HG02642 (cell line): ENCODE data around the gene WDR46.

Source experiments
- ATAC-seq: cut with Tn5 transposase; IDR thresholded peaks from one replicate; pipeline ENCODE4 v1.9.1; 2021; ENCODE audit warnings: mild to moderate bottlenecking; ENCODE audit not compliant: unreplicated experiment, poor library complexity

WDR46 gene

DNA sequence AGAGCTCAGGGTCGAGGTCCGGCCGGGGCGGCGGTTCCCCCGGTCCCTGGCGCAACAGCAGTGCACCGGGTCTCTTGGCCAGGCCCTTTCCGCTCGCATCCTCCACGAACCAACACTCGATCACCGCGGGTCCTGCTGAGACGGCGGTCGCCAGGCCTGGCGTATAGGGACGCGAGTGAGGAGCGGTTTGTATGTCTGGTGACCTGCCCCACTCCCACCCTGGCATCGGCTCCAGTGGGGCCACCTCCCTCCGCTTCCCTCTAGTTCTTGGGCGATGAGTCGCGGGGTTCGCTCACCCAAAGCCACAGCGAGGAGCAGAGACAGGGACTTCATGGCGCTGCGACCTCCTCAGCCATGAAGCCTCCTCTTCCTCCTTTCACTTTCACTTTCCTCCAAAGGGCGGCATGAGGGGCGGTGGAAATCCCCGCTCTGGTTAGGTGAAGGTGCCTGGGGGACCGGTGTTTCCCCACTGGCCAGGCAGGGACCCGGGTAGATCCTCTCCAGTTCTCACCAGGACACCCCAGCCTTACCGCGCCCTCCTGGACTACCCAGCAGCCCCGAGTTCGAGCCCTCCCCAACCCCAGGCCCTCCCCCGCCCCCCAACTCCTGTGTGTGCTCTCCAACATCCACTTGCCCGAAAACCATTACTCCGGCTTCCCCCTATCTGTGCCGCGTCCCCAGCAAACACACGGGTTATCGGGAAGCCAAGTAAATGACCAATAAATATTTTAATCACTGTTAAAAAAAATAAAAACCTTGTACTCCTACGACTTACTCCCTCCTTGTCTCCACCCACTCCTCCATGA, 24.9 kb upstream of the WDR46 start, which contains the start of gene TAPBP:
Gene TAPBP (minus strand): TSS at position 370 of the 806 bp plus-strand sequence. CDS start 37 bp downstream, at position 333.
- peak; percentile 40 for ATAC-seq

DNA sequence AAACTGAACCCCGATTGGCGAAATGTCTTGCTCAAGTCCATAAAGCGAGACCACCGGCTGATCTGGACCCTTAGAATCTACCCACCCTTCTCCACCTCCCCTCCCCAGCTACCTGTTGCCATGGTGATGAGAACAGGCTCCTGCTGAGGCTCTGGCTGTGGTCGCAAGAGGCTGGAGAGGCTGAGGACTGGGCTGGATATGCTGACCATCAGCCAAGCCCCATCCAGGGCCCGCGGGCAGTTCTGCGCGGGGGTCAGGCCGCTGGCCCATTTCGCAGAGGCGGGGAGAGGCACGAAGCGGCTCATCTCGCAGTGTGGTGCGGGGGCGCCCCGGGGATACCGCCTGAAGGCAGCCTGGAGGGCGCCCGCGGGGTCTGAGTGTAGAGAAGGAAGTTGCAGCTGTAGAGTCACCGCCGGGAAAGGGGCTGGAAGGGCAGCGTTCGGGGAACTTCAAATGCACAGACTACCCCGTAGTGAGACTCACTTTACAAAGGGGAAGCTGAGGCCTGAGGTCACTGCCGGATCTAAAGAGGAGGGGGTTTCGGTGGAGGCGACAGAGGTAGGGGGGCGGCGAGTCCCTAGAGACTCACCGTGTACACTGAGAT, 24.2 kb upstream of the WDR46 start:
- no peak for ATAC-seq

DNA sequence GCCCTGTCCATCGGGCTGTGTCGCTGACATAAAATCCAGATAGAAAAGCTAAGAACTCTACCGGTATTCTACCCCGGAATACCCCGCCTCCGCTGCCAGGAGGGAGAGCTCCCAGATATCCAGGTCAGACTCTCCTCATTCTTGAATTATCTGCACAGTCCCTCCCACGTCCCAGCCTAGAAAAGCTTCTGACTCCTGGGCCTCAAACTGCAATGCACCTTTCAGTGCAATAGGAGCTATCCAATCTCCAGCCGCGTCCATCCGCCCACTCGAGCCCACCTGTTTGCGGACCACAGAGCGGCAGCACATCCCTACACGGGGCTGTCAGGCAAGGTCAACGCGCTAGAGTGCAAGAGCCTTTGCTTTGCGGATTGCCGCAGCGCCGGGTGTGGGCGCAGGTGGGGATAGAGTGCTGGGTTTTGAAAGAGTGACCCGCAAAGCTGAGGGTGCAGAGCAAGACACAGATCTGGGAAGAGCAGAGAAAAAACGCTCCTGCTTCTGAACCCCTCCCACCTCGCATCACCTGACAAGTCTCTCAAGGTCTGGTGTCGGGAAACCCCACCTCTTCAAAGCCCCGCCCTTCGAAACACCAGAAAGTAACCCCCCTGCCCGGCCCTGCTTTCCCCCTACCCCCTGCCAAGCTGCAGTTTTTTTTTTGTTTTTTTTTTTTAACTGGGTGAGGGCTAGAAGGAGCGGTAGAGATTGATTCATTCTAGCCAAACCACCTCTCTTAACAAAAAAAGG, 23.5 kb upstream of the WDR46 start:
- peak; percentile 20 for ATAC-seq

DNA sequence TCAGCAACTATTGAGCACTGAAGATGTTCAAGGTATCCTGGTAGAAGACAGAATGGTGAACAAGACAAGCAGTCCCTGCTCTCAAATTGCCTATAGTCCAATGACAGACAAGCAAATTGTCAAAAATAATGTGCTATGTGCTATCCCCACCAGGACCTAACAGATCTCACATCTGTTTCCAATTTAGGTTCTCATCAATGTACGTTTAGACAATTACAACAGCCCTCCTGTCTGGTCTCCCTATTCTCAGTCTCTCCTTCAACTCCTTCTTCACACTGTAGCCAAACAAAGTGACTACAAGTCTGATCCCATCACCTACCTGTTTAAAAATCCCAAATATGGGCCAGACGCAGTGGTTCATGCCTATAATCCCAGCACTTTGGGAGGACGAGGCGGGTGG, 17.3 kb upstream of the WDR46 start:
- ATAC-seq: no peak

DNA sequence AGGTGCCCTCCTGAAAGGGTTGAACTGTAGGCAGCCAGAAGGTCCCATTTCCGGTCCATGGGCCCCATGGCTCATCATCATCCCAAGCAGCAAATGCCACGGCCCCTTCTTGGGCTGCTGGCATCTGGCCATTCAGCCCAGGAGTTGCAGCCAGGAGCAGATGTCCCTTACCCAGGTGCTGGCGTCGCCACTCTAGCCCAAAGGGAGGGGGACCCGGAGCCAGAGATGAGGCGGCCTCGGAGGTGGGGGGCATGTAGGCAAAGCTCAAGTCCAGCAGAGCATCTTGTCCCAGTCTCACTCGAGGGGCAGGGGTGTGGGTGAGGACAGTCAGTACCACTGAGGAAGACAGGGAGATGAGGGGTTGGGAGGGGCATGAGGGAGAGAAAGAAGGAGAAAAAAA, 16.0 kb upstream of the WDR46 start:
- ATAC-seq: no peak

DNA sequence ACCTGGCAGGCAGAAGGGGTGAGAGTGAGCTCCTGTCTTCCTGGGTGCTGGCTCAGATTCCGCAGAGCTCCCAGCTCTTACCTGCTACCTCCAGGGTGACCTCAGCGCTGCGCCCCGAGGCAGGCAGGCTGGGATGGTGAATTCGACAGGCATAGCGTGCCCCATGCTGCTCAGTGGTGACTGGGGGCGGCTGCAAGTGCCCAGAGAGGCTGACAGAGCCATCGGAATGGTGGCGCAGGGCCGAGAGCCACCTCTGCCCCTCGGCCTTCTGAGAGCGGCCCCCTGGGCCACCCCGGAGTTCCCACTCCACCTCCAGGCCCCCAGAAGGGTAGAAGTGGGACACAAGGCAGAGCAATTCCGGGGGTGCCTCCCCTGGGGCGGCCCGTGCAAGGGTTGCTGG, 15.2 kb upstream of the WDR46 start:
- no peak for ATAC-seq

DNA sequence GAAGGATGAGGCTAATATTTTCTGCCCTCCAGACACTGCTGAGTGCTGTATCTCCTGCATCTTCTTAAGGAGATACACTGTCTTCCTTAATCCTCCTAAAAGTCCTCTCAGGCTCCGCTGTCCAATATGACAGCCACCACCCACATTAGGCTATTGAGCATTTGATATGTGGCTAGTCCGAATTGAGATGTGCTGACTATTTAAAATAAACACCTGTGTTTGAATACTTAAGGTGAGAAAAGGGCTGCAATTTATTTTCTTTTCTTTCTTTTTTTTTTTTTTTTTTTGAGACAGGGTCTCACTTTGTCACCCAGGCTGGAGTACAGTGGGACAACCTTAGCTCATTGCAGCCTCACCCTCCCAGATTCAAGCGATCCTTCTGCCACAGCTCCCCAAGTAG, 12.8 kb upstream of the WDR46 start:
- no peak for ATAC-seq

DNA sequence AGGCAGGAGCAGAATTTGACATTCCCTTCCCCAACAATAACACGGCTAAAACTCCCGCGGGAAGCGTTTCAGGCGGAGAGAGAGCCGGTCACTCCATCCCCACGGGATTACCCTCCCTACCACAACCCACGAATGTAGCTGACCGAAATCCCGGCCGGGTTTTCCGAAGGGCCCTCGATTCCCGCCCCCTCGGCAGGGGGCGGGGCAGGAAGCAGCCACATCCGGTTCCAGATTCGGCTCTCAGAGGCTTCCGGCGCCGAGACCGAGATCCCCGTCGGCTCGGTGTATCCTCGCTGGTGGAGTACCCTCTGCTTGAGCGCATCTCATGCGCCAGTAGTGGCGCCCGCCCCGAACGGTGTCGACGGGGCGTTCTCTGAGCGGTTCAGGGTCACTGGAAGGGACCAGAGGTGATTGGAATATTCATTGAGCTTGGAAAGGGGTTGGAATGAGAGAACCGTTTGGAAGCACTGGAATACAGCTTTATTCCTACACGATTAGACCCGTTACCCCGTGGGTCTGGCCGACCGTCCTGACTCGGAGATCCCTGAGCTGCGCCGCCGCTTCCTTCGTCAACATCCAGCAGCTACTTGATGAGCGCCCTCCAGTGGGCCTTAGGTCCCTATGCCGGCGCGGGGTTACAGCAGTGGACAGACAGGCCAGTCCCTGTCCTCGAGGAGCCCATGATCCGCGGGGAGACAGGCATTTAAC, 10.4 kb upstream of the WDR46 start:
- peak; percentile 80 for ATAC-seq

DNA sequence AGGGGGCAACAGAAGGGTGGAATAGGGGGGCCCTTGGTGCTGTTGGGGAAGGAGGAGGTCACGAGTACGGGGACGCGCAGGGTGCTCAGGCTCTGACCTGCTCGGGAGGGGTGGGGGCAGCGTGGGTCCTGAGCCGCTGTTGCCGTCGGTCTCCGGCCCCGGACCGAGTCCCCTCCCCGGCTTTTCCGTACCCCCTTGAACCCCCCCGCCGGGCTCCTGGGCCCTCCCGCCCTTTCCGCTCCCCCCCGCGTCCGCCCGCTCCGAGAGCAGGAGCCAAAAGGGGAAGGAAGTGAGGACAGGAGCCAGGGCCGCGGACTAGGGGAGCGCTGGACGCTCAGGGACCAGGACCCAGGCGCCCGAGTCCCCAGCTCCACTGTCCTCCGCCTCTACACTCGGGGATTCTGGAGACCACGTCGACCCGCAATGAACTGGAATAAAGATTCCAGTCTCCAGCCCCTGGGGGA, 9.8 kb upstream of the WDR46 start, which contains the start of gene RGL2:
Gene RGL2 (minus strand): TSS at position 170 of the 464 bp plus-strand sequence. CDS start 332 bp downstream, outside the sequence.
- peak; percentile 26 for ATAC-seq

DNA sequence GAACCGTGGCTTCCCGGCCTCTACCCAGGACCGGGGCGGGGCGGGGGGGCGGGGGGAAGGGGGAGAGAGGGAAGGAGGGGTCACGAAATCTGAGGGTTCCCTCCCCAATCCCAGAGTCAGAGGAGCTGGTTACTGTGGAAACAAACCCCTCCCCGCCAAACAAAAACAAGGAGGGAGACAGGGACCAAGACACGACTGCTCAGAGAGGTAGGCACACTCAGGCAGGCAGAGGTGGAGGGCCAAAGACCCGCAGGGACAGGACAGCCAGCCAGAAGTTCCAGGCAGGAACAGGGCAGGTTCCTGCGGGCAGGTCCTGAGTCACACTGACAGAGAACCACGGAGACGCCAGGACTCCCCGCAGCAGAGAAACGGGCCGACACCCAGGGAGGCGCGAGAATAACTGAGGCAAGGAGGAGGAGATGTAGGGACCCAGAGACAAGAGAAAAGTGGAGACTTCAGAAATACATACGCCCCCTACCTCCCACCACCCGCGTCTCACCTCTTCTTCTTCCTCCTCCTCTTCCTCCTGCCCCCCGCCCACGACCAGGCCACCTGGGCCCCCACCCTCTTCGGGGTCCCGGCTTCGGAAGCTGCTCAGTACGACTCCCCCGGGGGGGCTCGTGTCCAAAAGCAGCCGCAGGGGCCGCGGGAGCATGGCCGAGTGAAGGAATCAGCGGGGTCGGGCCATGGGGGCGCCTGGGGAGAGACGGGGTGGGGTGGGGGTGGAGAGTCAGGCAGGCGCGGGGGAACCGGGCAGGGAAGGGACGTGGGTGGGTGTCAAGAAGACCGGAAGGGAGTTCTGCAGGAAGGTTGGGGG, 9.1 kb upstream of the WDR46 start:
- ATAC-seq: no peak

DNA sequence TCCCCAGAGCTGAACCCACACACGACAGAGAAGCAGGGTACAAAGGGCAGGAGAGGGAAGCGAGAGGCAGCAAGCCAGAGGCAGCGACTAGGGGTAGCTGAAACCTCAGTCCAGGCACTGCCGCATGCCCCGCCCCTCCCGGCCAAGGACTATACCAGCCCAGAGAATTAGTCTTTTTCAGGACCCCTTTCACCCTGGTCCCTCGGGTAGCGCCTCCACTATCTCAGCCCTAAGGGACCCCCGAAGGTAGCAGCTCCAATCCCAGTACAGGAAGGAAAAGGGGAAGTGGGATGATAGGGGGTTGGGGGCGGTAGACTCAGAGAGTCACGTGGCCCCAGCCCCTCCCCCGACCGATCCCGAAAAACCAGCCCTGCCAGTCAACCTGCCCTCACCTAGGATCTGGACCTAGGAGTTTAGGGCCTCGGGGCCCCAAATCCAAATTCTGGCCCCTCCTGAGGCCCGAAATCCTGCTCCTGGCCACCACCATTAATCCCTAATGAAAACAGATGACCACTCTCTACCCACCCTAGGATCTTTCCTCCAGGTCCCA, 8.4 kb upstream of the WDR46 start:
- no peak for ATAC-seq

DNA sequence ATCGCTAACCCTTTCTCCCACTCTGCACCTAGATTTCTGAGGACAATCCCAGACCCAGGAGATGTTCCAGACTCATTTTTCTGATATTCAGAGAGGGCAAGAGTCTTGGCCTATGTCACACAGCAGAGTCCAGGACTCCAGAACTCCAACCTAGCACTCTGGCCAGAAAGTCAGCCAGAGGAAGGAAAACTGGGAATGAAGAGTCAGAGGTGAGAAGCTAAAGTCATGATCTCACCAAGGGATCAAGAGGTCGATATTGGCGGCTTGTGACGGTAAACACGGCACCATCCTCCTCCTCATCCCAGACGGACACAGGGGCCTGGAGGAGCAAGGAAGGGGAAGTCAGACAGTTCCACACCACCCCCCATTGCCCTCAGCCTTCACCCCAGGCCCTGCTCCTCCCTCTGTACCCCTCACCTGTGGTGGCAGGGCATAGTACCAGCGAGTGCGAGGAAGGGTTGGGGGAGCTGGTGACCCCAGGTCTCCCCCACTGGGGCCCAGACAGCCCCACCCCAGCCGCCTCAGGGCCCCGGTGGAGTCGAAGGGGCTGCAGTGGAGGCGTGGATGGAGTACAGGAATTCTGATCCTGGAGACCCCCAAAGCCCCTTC, 7.9 kb upstream of the WDR46 start:
- ATAC-seq: no peak

DNA sequence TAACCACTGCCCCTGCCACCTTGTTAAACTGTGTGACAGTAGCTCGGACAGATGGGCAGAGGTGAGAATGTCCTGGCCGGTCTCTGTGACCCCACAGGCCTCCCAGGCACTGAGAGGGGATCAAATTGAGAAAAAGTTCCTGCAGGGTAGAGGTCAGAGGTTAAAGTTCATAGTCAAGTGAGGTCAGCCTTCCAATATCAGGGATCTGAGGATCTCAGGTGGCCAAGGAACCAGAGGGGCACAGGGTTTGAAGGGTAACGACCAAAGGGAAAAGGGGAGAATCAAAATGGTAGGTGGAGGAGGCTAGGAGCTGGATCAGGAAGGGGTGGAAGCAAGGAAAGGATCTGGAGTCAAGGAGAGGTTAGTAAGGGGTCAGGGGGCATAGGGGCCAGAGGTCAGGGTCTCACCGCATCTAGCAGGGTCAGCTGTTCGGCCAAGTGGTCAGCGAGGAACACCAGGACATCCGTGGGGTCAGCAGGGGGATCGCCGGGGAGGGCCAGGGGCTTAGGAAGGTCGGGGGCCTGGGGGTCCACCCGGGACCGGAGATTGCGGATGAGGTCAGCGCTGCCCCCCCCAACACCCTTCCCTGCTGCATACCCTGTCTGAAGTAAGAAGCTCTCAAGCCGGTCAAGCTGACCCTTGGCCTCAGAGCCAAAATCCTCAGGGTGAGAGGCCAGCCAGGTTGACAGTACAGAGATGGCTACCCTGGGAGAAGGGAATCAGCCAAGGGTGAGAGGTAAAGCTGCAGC, 6.8 kb upstream of the WDR46 start:
- ATAC-seq: no peak

DNA sequence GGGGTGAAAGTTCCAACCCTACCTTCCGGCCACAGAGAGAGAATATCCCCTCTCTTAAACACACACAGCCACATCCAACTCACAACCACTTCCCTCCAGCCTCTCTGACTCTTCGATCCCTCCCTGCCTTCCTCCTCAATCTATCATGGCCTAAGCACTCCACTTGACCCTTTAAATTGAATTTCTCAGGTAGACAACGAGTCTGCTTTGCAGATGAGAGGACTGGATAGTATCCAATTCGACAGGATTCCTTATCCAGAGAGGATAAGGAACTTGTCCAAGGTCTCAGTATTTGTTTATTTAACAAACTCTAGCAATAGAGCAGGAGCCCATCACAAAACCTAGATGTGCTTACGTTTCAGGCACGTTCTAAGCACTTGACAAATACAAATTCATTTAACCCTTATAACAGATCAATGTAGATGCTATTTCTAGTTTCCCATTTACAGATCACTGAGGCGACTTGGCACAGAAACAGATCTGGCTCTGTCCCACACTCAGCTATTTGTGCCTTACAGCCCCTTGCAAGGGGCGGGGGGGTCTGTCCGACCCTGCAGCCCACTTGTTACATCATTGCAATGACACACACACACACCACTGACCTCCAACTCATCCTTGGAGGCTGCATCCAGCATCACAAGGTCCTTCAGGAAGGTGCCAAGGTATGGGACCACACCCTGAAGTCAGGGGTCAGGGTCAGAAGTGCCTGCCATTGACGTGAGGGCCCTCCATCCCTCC, 5.2 kb upstream of the WDR46 start:
- no peak for ATAC-seq

DNA sequence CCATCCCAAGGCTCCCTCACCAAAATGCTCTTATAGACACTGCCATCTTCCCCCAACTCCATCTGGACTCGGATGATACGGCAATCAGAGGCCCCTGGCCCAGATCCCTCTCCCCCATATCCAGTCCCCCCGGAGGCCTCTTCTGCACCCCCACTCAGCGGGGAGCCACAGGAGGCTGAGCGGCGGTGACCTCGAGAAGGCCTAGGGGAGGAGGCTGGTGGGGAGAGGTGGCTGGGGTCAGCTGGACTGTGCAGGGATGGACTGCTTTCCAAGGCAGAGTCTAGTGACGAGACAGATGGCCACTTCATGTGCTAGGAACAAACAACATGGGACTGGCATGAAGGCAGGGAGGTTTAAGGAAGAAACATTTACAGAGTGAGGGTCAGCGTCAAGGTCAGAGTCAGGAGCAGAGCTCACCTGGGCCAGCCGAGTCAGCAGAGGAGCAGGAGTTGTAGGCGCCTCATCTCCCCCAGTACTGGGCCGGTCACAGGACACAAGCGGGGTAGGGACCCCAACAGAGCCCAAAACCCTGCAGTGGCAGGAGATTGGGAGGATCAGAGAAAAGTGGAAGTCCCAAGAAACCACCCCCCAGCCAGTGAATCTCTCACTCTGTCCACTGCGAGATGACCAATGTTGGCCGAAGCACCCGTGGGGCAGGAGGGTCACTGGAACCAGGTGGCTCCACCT, 4.1 kb upstream of the WDR46 start:
- ATAC-seq: no peak

DNA sequence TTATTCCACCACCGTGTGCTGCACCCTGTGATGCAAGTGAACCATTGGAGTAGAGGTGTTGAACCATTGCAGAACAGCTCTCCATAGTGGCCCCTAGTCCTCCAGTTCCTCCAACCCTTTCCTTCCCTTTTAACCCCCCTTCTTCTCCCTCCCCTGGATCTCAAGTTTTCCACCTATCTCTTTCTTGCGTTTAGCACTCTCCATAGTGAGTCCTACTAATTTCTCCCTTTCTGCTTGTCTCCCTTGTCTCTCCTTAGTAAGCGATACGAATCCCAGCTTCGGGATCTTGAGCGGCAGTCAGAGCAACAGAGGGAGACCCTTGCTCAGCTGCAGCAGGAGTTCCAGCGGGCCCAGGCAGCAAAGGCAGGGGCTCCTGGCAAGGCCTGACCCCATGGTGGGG, 1.4 kb upstream of the WDR46 start:
- no peak for ATAC-seq

DNA sequence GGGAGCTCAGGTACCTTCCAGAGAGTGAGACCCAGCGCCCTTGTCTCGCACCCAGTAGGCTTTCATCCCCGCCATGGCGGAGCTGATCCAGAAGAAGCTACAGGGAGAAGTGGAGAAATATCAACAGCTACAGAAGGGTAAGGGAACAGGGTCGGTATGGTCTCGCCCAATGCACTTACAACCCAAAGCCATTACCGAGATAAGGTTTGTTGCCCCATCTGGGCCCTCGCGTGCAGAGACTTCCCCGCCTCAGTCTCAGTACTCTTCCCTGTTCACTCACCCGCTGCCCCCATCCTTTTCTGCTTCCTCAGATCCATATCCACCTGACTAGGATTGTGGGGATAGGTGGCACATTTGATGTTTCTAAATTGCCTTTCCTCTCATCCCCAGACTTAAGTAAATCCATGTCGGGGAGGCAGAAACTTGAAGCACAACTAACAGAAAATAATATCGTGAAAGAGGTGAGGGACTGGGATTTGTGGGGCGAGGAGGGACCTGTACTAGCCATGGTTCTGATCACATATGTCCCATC, 811 bp upstream of the WDR46 start:
- no peak for ATAC-seq
